H9 (cell line): ENCODE measurements around the gene FRYL. TPM values are rescaled to one million over a fixed set of nuclear protein-coding genes. Genes with fewer than 3 reads are reported as not detected.

Experiments
- DNase-seq: peaks from one replicate; pipeline ENCODE4 v3.0.0-alpha.2; 2017
- H2AFZ ChIP-seq: one replicate; pipeline ENCODE4 v1.6.1; 2013; ENCODE audit warnings: mild to moderate bottlenecking, low read length, control low read depth, moderate library complexity
- H2AK5ac ChIP-seq: 2 replicates; pipeline ENCODE4 v1.6.1; 2013; ENCODE audit warnings: low read length, control low read depth, mixed read lengths; ENCODE audit not compliant: insufficient read length
- H2BK120ac ChIP-seq: one replicate; pipeline ENCODE4 v1.6.1; 2013; ENCODE audit warnings: low read depth, mild to moderate bottlenecking, low read length, control low read depth, inconsistent platforms; ENCODE audit not compliant: poor library complexity, severe bottlenecking
- H2BK12ac ChIP-seq: 2 replicates; pipeline ENCODE4 v1.6.1; 2013; ENCODE audit warnings: low read length, control low read depth, mixed read lengths, low read depth; ENCODE audit not compliant: insufficient read length
- H2BK15ac ChIP-seq: 2 replicates; pipeline ENCODE4 v1.6.1; 2013; ENCODE audit warnings: low read depth, low read length, control low read depth
- H2BK20ac ChIP-seq: one replicate; pipeline ENCODE4 v1.6.1; 2013; ENCODE audit warnings: low read depth, mild to moderate bottlenecking, low read length, control low read depth, inconsistent platforms; ENCODE audit not compliant: poor library complexity, severe bottlenecking
- H2BK5ac ChIP-seq: 2 replicates; pipeline ENCODE4 v1.6.1; 2013; ENCODE audit warnings: low read length, control low read depth, mixed read lengths; ENCODE audit not compliant: insufficient read length
- H3K14ac ChIP-seq: 2 replicates; pipeline ENCODE4 v1.6.1; 2013; ENCODE audit warnings: low read length, control low read depth; ENCODE audit not compliant: insufficient read depth
- H3K18ac ChIP-seq: 2 replicates; pipeline ENCODE4 v1.6.1; 2013; ENCODE audit warnings: low read depth, mild to moderate bottlenecking, mixed read lengths, low read length, control low read depth; ENCODE audit not compliant: insufficient read length
- H3K23ac ChIP-seq: 2 replicates; pipeline ENCODE4 v1.6.1; 2013; ENCODE audit warnings: low read length, control low read depth, mixed read lengths, low read depth; ENCODE audit not compliant: insufficient read length
- H3K23me2 ChIP-seq: 2 replicates; pipeline ENCODE4 v1.6.1; 2013; ENCODE audit warnings: low read depth, mild to moderate bottlenecking, mixed read lengths, low read length, control low read depth; ENCODE audit not compliant: insufficient read length, poor library complexity, severe bottlenecking
- H3K27ac ChIP-seq: 2 replicates; pipeline ENCODE4 v1.5.1; 2013; ENCODE audit warnings: low read length, control low read depth, mixed read lengths, low read depth; ENCODE audit not compliant: insufficient read length
- H3K27me3 ChIP-seq: 2 replicates; pipeline ENCODE4 v1.6.1; 2013; ENCODE audit warnings: low read length, control low read depth, inconsistent platforms; ENCODE audit not compliant: insufficient read depth
- H3K4ac ChIP-seq: 2 replicates; pipeline ENCODE4 v1.6.1; 2013; ENCODE audit warnings: low read depth, mild to moderate bottlenecking, control low read depth, inconsistent platforms, low read length, moderate library complexity
- H3K4me1 ChIP-seq: 2 replicates; pipeline ENCODE4 v1.6.1; 2013; ENCODE audit warnings: low read length, control low read depth, inconsistent platforms; ENCODE audit not compliant: insufficient read depth
- H3K4me2 ChIP-seq: 2 replicates; pipeline ENCODE4 v1.6.1; 2013; ENCODE audit warnings: low read length, control low read depth, mixed read lengths; ENCODE audit not compliant: insufficient read length, insufficient read depth
- H3K56ac ChIP-seq: 2 replicates; pipeline ENCODE4 v1.6.1; 2013; ENCODE audit warnings: low read depth, mild to moderate bottlenecking, mixed read lengths, low read length, control low read depth; ENCODE audit not compliant: insufficient read length
- H3K79me1 ChIP-seq: 2 replicates; pipeline ENCODE4 v1.6.1; 2013; ENCODE audit warnings: low read depth, mild to moderate bottlenecking, moderate library complexity, low read length, control low read depth, inconsistent platforms; ENCODE audit not compliant: insufficient read depth, poor library complexity, severe bottlenecking
- H3K79me2 ChIP-seq: 2 replicates; pipeline ENCODE4 v1.6.1; 2013; ENCODE audit warnings: low read length, control low read depth, inconsistent platforms; ENCODE audit not compliant: insufficient read depth
- H3K9ac ChIP-seq: 2 replicates; pipeline ENCODE4 v1.6.1; 2013; ENCODE audit warnings: low read length, control low read depth, mixed read lengths; ENCODE audit not compliant: insufficient read length; ENCODE audit errors: extremely low read depth
- H3K9me3 ChIP-seq: one replicate; pipeline ENCODE4 v1.6.1; 2013; ENCODE audit warnings: low read depth, low read length, inconsistent platforms; ENCODE audit not compliant: control insufficient read depth
- H3T11ph ChIP-seq: one replicate; pipeline ENCODE4 v1.6.1; 2013; ENCODE audit warnings: mild to moderate bottlenecking, low read length, control low read depth, inconsistent platforms
- H4K20me1 ChIP-seq: one replicate; pipeline ENCODE4 v1.6.1; 2013; ENCODE audit not compliant: control insufficient read depth, insufficient read length, insufficient read depth
- H4K5ac ChIP-seq: 2 replicates; pipeline ENCODE4 v1.6.1; 2013; ENCODE audit warnings: low read depth, mild to moderate bottlenecking, mixed read lengths, low read length, control low read depth; ENCODE audit not compliant: insufficient read length
- H4K8ac ChIP-seq: replicated peaks from 2 replicates; pipeline ENCODE4 v1.6.1; 2013; ENCODE audit warnings: low read length, control low read depth, mixed read lengths, low read depth; ENCODE audit not compliant: insufficient read length
- H4K91ac ChIP-seq: 2 replicates; pipeline ENCODE4 v1.6.1; 2013; ENCODE audit warnings: low read depth, mild to moderate bottlenecking, moderate library complexity, mixed read lengths, low read length, control low read depth; ENCODE audit not compliant: insufficient read length
- H3K27ac Mint-ChIP-seq, 3 experiments: 2 replicates in 2 of 3; 3 replicates in 1 of 3; pipeline ENCODE4 v1.8.0; 2020 to 2021; ENCODE audit warnings: mixed read lengths in 3 of 3, mild to moderate bottlenecking in 1 of 3, moderate library complexity in 1 of 3
- H3K27me3 Mint-ChIP-seq: 2 replicates; pipeline ENCODE4 v1.8.0; 2021; ENCODE audit warnings: low read depth, mild to moderate bottlenecking, moderate library complexity, mixed read lengths
- H3K36me3 Mint-ChIP-seq, 3 experiments: 2 replicates in 2 of 3; 3 replicates in 1 of 3; pipeline ENCODE4 v1.8.0; 2020 to 2021; ENCODE audit warnings: low read depth in 3 of 3, mixed read lengths in 3 of 3; ENCODE audit not compliant: insufficient read depth in 1 of 3
- H3K4me1 Mint-ChIP-seq, 2 experiments: 2 replicates each; pipeline ENCODE4 v1.8.0; 2020; ENCODE audit warnings: mixed read lengths in 2 of 2
- H3K4me3 Mint-ChIP-seq, 2 experiments: 2 replicates in 1 of 2; 3 replicates in 1 of 2; pipeline ENCODE4 v1.8.0; 2020 to 2021; ENCODE audit warnings: mild to moderate bottlenecking in 2 of 2, mixed read lengths in 2 of 2, moderate library complexity in 1 of 2
- H3K9me3 Mint-ChIP-seq, 2 experiments: 2 replicates in 1 of 2; 3 replicates in 1 of 2; pipeline ENCODE4 v1.8.0; 2020; ENCODE audit warnings: mild to moderate bottlenecking in 2 of 2, mixed read lengths in 2 of 2, moderate library complexity in 1 of 2
- WGBS: extraction: QIAGEN DNeasy Blood & Tissue Kit; methylation state at CpG from one replicate; pipeline ENCODE4 v1.1.7; 2013; ENCODE audit warnings: missing lambda C conversion rate, low lambda C conversion rate, mixed read lengths; ENCODE audit not compliant: insufficient read length; ENCODE audit errors: extremely low coverage; 5-methylcytosine and 5-hydroxymethylcytosine counted together
- total RNA-seq: library from RNA; stranded (reverse); gene quantifications from 2 replicates; pipeline ENCODE4 v1.2.1, GENCODE V29; 2021
- TF ChIP-seq, protein P1 (sequence below): fragments of 200-600 bp; sonication (generic); conservative IDR thresholded peaks from 3 replicates; pipeline ENCODE4 v1.8.0; 2021; ENCODE audit warnings: antibody characterized with exemption, mild to moderate bottlenecking

Gene FRYL
- total RNA-seq, 1 experiment from 2014 or later = 31.5 TPM

- Histone ChIP-seq H2BK12ac (no peak overlapping the region), H3K4ac (no peak overlapping the region), H4K20me1 (no peaks in the 10 kb centered on the region), H3K4me1 (no peaks in the 10 kb centered on the region), H2BK120ac (no peak overlapping the region), H3K79me2 (no peaks in the 10 kb centered on the region), H2AK5ac (no peak overlapping the region), H2BK5ac (no peak overlapping the region), H3K4me2 (peak overlapping the region; percentile 21), H4K91ac (no peak overlapping the region), H3K79me1 (no peaks in the 10 kb centered on the region), H3K27ac (no peak overlapping the region), H3K18ac (no peak overlapping the region), H3K23ac (no peak overlapping the region), H2BK15ac (no peak overlapping the region), H3T11ph (no peak overlapping the region), H4K5ac (no peak overlapping the region), H2BK20ac (no peak overlapping the region), H3K27me3 (peaks cover 28% of the 10 kb centered on the region; the same call in 1 of the 2 replicates), H3K56ac (no peak overlapping the region), H3K23me2 (peaks cover 4% of the 10 kb centered on the region), H3K9me3 (no peaks in the 10 kb centered on the region), H3K14ac (no peak overlapping the region), H2AFZ (no peak overlapping the region), H4K8ac (no peak overlapping the region), H3K9ac (no peak overlapping the region)
- H3K27me3 Mint-ChIP-seq = peaks cover 80% of the 10 kb centered on the region
- H3K36me3 Mint-ChIP-seq = no peaks in the 10 kb centered on the region; a peak in 2 of 7 replicates
- no peaks in the 10 kb centered on the region; a peak in 1 of 5 replicates for H3K9me3 Mint-ChIP-seq
- TF ChIP-seq, protein P1, sequence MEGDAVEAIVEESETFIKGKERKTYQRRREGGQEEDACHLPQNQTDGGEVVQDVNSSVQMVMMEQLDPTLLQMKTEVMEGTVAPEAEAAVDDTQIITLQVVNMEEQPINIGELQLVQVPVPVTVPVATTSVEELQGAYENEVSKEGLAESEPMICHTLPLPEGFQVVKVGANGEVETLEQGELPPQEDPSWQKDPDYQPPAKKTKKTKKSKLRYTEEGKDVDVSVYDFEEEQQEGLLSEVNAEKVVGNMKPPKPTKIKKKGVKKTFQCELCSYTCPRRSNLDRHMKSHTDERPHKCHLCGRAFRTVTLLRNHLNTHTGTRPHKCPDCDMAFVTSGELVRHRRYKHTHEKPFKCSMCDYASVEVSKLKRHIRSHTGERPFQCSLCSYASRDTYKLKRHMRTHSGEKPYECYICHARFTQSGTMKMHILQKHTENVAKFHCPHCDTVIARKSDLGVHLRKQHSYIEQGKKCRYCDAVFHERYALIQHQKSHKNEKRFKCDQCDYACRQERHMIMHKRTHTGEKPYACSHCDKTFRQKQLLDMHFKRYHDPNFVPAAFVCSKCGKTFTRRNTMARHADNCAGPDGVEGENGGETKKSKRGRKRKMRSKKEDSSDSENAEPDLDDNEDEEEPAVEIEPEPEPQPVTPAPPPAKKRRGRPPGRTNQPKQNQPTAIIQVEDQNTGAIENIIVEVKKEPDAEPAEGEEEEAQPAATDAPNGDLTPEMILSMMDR = no peak
- H3K27ac Mint-ChIP-seq = no peak overlapping the region; a peak in 1 of 7 replicates
- WGBS = no CpG with 5 or more reads among the region's 22 CpGs
- DNase-seq = peak; percentile 33
- H3K4me3 Mint-ChIP-seq = peak overlapping the region; percentile 54 to 76
- H3K4me1 Mint-ChIP-seq = peaks cover 22 to 24% of the 10 kb centered on the region in 2 experiments
These were observed 295.4 kb downstream of the FRYL start for GRCh38 chr4:48484494-48485168.
